HG02798 (cell line): ENCODE data around the gene TCP11L1.
"Not testable (repeated sequence)": the region's sequence is repeated elsewhere in the genome, so short reads cannot be mapped to it uniquely, and the experiment has no call there.

Experiments
- ATAC-seq: cut with Tn5 transposase; IDR thresholded peaks from one replicate; pipeline ENCODE4 v1.9.1; 2021; ENCODE audit warnings: mild to moderate bottlenecking; ENCODE audit not compliant: unreplicated experiment, poor library complexity

TCP11L1 gene

GRCh38 chr11:33028537-33028914 is 10.8 kb upstream of the TCP11L1 start:
- no peak for ATAC-seq

- ATAC-seq: not testable (repeated sequence)
Measured at GRCh38 chr11:33029218-33029617, 10.2 kb upstream of the TCP11L1 start.

GRCh38 chr11:33033493-33033892 is 5.9 kb upstream of the TCP11L1 start:
- ATAC-seq: no peak

- ATAC-seq: no peak
Measured at GRCh38 chr11:33035011-33035410, 4.4 kb upstream of the TCP11L1 start.

- ATAC-seq: peak; percentile 32
Measured at GRCh38 chr11:33040033-33040861, 875 bp downstream of the TCP11L1 start.

GRCh38 chr11:33040862-33041453 is 1.6 kb downstream of the TCP11L1 start:
- peak; percentile 25 for ATAC-seq

GRCh38 chr11:33043221-33043830 is 4.0 kb downstream of the TCP11L1 start:
- no peak for ATAC-seq

GRCh38 chr11:33044285-33044756 is 4.9 kb downstream of the TCP11L1 start:
- ATAC-seq: no peak

GRCh38 chr11:33045551-33046255 is 6.3 kb downstream of the TCP11L1 start:
- no peak for ATAC-seq

GRCh38 chr11:33048701-33049100 is 9.3 kb downstream of the TCP11L1 start:
- not testable (repeated sequence) for ATAC-seq

- ATAC-seq: not testable (repeated sequence)
Measured at GRCh38 chr11:33049565-33050408, 10.4 kb downstream of the TCP11L1 start.

GRCh38 chr11:33052231-33052630 is 12.9 kb downstream of the TCP11L1 start:
- no peak for ATAC-seq

GRCh38 chr11:33055375-33055774 is 16.0 kb downstream of the TCP11L1 start:
- ATAC-seq: no peak

- ATAC-seq: no peak
Measured at GRCh38 chr11:33057284-33057683, 17.9 kb downstream of the TCP11L1 start.

GRCh38 chr11:33059331-33060007 is 20.1 kb downstream of the TCP11L1 start:
- ATAC-seq: no peak

- no peak for ATAC-seq
Measured at GRCh38 chr11:33060271-33060670, 20.9 kb downstream of the TCP11L1 start.

GRCh38 chr11:33062137-33062536 is 22.8 kb downstream of the TCP11L1 start:
- no peak for ATAC-seq

- ATAC-seq: peak; percentile 45
Measured at GRCh38 chr11:33063326-33063881, 24.0 kb downstream of the TCP11L1 start.
